PC-3 (cell line): ENCODE measurements around the gene CCR7. TPM values are rescaled to one million over a fixed set of nuclear protein-coding genes. Genes with fewer than 3 reads are reported as not detected.
A peak's percentile ranks its signal among the peaks of the same experiment; 100 is the strongest.

ENCODE experiments used
- ATAC-seq: fragments of 200-7000 bp; cut with Tn5 transposase; 2 replicates; pipeline ENCODE4 v1.9.1; 2020; ENCODE audit warnings: mild to moderate bottlenecking, moderate library complexity
- BruUV-seq: library from RNA; stranded (reverse); fragments of 400-500 nt; replicated peaks from 2 replicates; lab custom pipeline; 2021; lab: Mats Ljungman, UMichigan
- CTCF ChIA-PET: fragments of 300-600 bp; sonication (Branson Sonifier 250); formaldehyde crosslinking; loops from one replicate; lab custom pipeline; 2022; ENCODE audit warnings: antibody characterized with exemption; lab: Charles Lee
- POLR2A ChIA-PET: fragments of 300-600 bp; sonication (Branson Sonifier 250); formaldehyde crosslinking; loops from one replicate; lab custom pipeline; 2022; ENCODE audit warnings: antibody characterized with exemption; ENCODE audit not compliant: unreplicated experiment; lab: Charles Lee
- DNase-seq: peaks from one replicate; pipeline ENCODE4 v3.0.0-alpha.2; 2015
- H2AFZ ChIP-seq: fragments of 300-600 bp; sonication (generic); 2 replicates; pipeline ENCODE4 v1.6.0; 2016; ENCODE audit warnings: antibody characterized with exemption, low read length
- H3F3A ChIP-seq: fragments of 300-600 bp; sonication (generic); one replicate; pipeline ENCODE4 v1.6.0; 2017; ENCODE audit warnings: antibody characterized with exemption, low read length, control low read depth, mild to moderate bottlenecking; ENCODE audit not compliant: unreplicated experiment
- H3K27ac ChIP-seq: fragments of 300-600 bp; sonication (generic); 2 replicates; pipeline ENCODE4 v1.5.1; 2016; ENCODE audit warnings: mild to moderate bottlenecking, low read length
- H3K27me3 ChIP-seq: fragments of 300-600 bp; sonication (generic); 2 replicates; pipeline ENCODE4 v1.6.1; 2016; ENCODE audit warnings: low read length, mixed read lengths
- H3K36me3 ChIP-seq: fragments of 300-600 bp; sonication (generic); 2 replicates; pipeline ENCODE4 v1.6.1; 2016; ENCODE audit warnings: low read depth, mixed run types, low read length, mixed read lengths
- H3K4me1 ChIP-seq: fragments of 300-600 bp; sonication (generic); 2 replicates; pipeline ENCODE4 v1.5.1; 2016; ENCODE audit warnings: low read length; ENCODE audit not compliant: insufficient read depth
- H3K4me2 ChIP-seq: fragments of 300-600 bp; sonication (generic); 2 replicates; pipeline ENCODE4 v1.6.0; 2016; ENCODE audit warnings: low read length
- H3K4me3 ChIP-seq: fragments of 300-600 bp; sonication (generic); 2 replicates; pipeline ENCODE4 v1.5.1; 2016; ENCODE audit warnings: mild to moderate bottlenecking, low read length, mixed read lengths
- H3K79me2 ChIP-seq: fragments of 300-600 bp; sonication (generic); 2 replicates; pipeline ENCODE4 v1.6.1; 2017; ENCODE audit warnings: low read length, mixed read lengths
- H3K9ac ChIP-seq: fragments of 300-600 bp; sonication (generic); 2 replicates; pipeline ENCODE4 v1.6.0; 2016; ENCODE audit warnings: mild to moderate bottlenecking, low read length
- H3K9me2 ChIP-seq: fragments of 300-600 bp; sonication (generic); replicated peaks from 2 replicates; pipeline ENCODE4 v1.6.1; 2016; ENCODE audit warnings: mixed run types, low read length, mixed read lengths
- H3K9me3 ChIP-seq: fragments of 300-600 bp; sonication (generic); 2 replicates; pipeline ENCODE4 v1.6.1; 2016; ENCODE audit warnings: low read length, mixed read lengths
- H4K20me1 ChIP-seq: fragments of 300-600 bp; sonication (generic); 2 replicates; pipeline ENCODE4 v1.6.1; 2016; ENCODE audit warnings: low read length, mixed read lengths
- CTCF ChIP-seq: fragments of 300-600 bp; sonication (generic); conservative IDR thresholded peaks from 2 replicates; pipeline ENCODE4 v1.5.1; 2017; ENCODE audit warnings: antibody characterized with exemption, low read depth, mild to moderate bottlenecking, low read length
- EZH2 ChIP-seq: fragments of 300-600 bp; sonication (generic); IDR thresholded peaks from one replicate; pipeline ENCODE4 v1.6.1; 2017; ENCODE audit warnings: antibody characterized with exemption, mild to moderate bottlenecking, low read length; ENCODE audit not compliant: unreplicated experiment
- EZH2phosphoT487 ChIP-seq: fragments of 300-600 bp; sonication (generic); IDR thresholded peaks from 2 replicates; pipeline ENCODE4 v1.6.1; 2018; ENCODE audit warnings: mild to moderate bottlenecking, antibody characterized with exemption, low read length, borderline replicate concordance
- intact Hi-C: fragments of 100-400 bp; cut with micrococcal nuclease; formaldehyde crosslinking; loops from 2 replicates; pipeline ENCODE4 v1.9.0; 2023
- total RNA-seq: library from RNA; depleted of rRNA; stranded (reverse); fragments of >200 nt; gene quantifications from 2 replicates; pipeline ENCODE4 v1.2.3, GENCODE V29; 2014

CCR7 gene
- total RNA-seq, 1 experiment from 2014 or later: not detected

GRCh38 chr17:40597556-40598300 lies 32.5 kb upstream of the CCR7 start:
- no peak for TF ChIP-seq CTCF
- TF ChIP-seq EZH2: no peak
- TF ChIP-seq EZH2phosphoT487: no peak
- Histone ChIP-seq H3K4me1 (no peaks in the 10 kb centered on the region), H3K4me2 (no peak overlapping the region), H3K36me3 (no peaks in the 10 kb centered on the region), H3K9me3 (no peaks in the 10 kb centered on the region), H3K27me3 (no peaks in the 10 kb centered on the region), H3K9ac (no peak overlapping the region), H3K79me2 (no peaks in the 10 kb centered on the region), H2AFZ (no peak overlapping the region), H3K4me3 (no peak overlapping the region), H3F3A (no peaks in the 10 kb centered on the region), H3K9me2 (no peaks in the 10 kb centered on the region), H4K20me1 (no peaks in the 10 kb centered on the region), H3K27ac (no peak overlapping the region)
- ChIA-PET CTCF (no interaction called here), POLR2A (no interaction called here)
- intact Hi-C loops: no loop called here
- DNase-seq: no peak
- BruUV-seq: no TSS peak
- no peak for ATAC-seq

- Histone ChIP-seq H3K9ac (no peak overlapping the region), H3K4me1 (no peaks in the 10 kb centered on the region), H3K4me3 (no peak overlapping the region), H3K9me2 (no peaks in the 10 kb centered on the region), H3F3A (no peaks in the 10 kb centered on the region), H3K27me3 (no peaks in the 10 kb centered on the region), H3K27ac (no peak overlapping the region), H3K79me2 (no peaks in the 10 kb centered on the region), H4K20me1 (no peaks in the 10 kb centered on the region), H2AFZ (no peak overlapping the region), H3K4me2 (no peak overlapping the region), H3K9me3 (no peaks in the 10 kb centered on the region), H3K36me3 (no peaks in the 10 kb centered on the region)
- intact Hi-C loops: no loop called here
- CTCF ChIA-PET: no interaction called here
- DNase-seq (no peak), ATAC-seq (no peak)
- POLR2A ChIA-PET: no interaction called here
- BruUV-seq: no TSS peak
- no peak for TF ChIP-seq EZH2phosphoT487
Observed at GRCh38 chr17:40597156-40597555, 31.9 kb upstream of the CCR7 start.

GRCh38 chr17:40596261-40596919 lies 31.1 kb upstream of the CCR7 start:
- no peak overlapping the region for H3K4me2 ChIP-seq
- TF ChIP-seq CTCF: no peak
- no peak for TF ChIP-seq EZH2
- no peak for TF ChIP-seq EZH2phosphoT487
- H3K4me3 ChIP-seq: no peak overlapping the region
- no peaks in the 10 kb centered on the region for H3K79me2 ChIP-seq
- ATAC-seq (no peak), DNase-seq (no peak)
- H2AFZ ChIP-seq: peak overlapping the region; percentile 42
- no peaks in the 10 kb centered on the region for H3K9me3 ChIP-seq
- no peaks in the 10 kb centered on the region for H3K27me3 ChIP-seq
- no peak overlapping the region for H3K27ac ChIP-seq
- intact Hi-C loops: no loop called here
- no peaks in the 10 kb centered on the region for H3F3A ChIP-seq
- no peak overlapping the region for H3K9ac ChIP-seq
- H4K20me1 ChIP-seq: no peaks in the 10 kb centered on the region
- POLR2A ChIA-PET: no interaction called here
- no peaks in the 10 kb centered on the region for H3K36me3 ChIP-seq
- CTCF ChIA-PET: no interaction called here
- BruUV-seq: no TSS peak
- no peaks in the 10 kb centered on the region for H3K4me1 ChIP-seq
- no peaks in the 10 kb centered on the region for H3K9me2 ChIP-seq
